Neural cell (in vitro differentiated cells): ENCODE data around the gene UROC1. TPM values are rescaled to one million over a fixed set of nuclear protein-coding genes. Genes with fewer than 3 reads are reported as not detected.

Source experiments
- H2AFZ ChIP-seq: fragments of 200-600, 300-800 bp; sonication (generic), shearing (Covaris generic); 2 replicates; pipeline ENCODE4 v1.6.0; 2014; ENCODE audit warnings: low read depth, mild to moderate bottlenecking, antibody characterized with exemption, low read length, moderate library complexity
- H3F3A ChIP-seq: fragments of 200-600 bp; shearing (Covaris generic); 2 replicates; pipeline ENCODE4 v1.6.1; 2016; ENCODE audit warnings: mild to moderate bottlenecking, moderate library complexity, mixed read lengths, antibody characterized with exemption, low read length; ENCODE audit not compliant: insufficient read depth, poor library complexity, severe bottlenecking
- H3K27ac ChIP-seq: fragments of 200-600, 300-800 bp; sonication (generic), shearing (Covaris generic); 2 replicates; pipeline ENCODE4 v1.5.1; 2014; ENCODE audit warnings: mild to moderate bottlenecking, low read length, moderate library complexity
- H3K27me3 ChIP-seq: fragments of 300-800, 200-600 bp; sonication (generic), shearing (Covaris generic); 2 replicates; pipeline ENCODE4 v1.6.0; 2014; ENCODE audit warnings: mild to moderate bottlenecking, low read depth, low read length, moderate library complexity; ENCODE audit not compliant: insufficient read depth
- H3K36me3 ChIP-seq: fragments of 300-800, 200-600 bp; sonication (generic), shearing (Covaris generic); 2 replicates; pipeline ENCODE4 v1.5.1; 2014; ENCODE audit warnings: mild to moderate bottlenecking, antibody characterized with exemption, low read length, moderate library complexity; ENCODE audit not compliant: insufficient read depth
- H3K4me2 ChIP-seq: fragments of 300-800, 200-600 bp; sonication (generic), shearing (Covaris generic); 2 replicates; pipeline ENCODE4 v1.6.0; 2014; ENCODE audit warnings: mild to moderate bottlenecking, low read length
- H3K4me3 ChIP-seq: fragments of 300-800, 200-600 bp; sonication (generic), shearing (Covaris generic); 2 replicates; pipeline ENCODE4 v1.5.1; 2014; ENCODE audit warnings: mild to moderate bottlenecking, low read length, moderate library complexity
- H3K79me2 ChIP-seq: fragments of 200-600 bp; shearing (Covaris generic); replicated peaks from 2 replicates; pipeline ENCODE4 v1.6.0; 2014; ENCODE audit warnings: mild to moderate bottlenecking, low read length, moderate library complexity; ENCODE audit not compliant: insufficient read depth
- H3K9ac ChIP-seq: fragments of 300-800, 200-600 bp; sonication (generic), shearing (Covaris generic); 2 replicates; pipeline ENCODE4 v1.6.1; 2016; ENCODE audit warnings: mild to moderate bottlenecking, low read length, mixed read lengths
- H3K9me2 ChIP-seq: fragments of 200-600 bp; shearing (Covaris generic); 2 replicates; pipeline ENCODE4 v1.6.1; 2016; ENCODE audit warnings: mild to moderate bottlenecking, low read length, mixed read lengths; ENCODE audit not compliant: insufficient read depth
- H3K9me3 ChIP-seq: fragments of 200-600, 300-800 bp; sonication (generic), shearing (Covaris generic); 2 replicates; pipeline ENCODE4 v1.6.1; 2016; ENCODE audit warnings: mild to moderate bottlenecking, mixed run types, low read length, moderate library complexity, mixed read lengths
- H4K20me1 ChIP-seq: fragments of 200-600 bp; shearing (Covaris generic); 2 replicates; pipeline ENCODE4 v1.6.1; 2016; ENCODE audit warnings: mild to moderate bottlenecking, mixed run types; ENCODE audit not compliant: insufficient read depth
- CTCF ChIP-seq: fragments of 450-650 bp; IDR thresholded peaks from 2 replicates; pipeline ENCODE4 v1.5.1; 2014; ENCODE audit warnings: antibody characterized with exemption, mild to moderate bottlenecking, moderate library complexity; ENCODE audit not compliant: poor library complexity, severe bottlenecking
- EP300 ChIP-seq: fragments of 450-650 bp; conservative IDR thresholded peaks from 2 replicates; pipeline ENCODE4 v1.6.1; 2014; ENCODE audit warnings: antibody characterized with exemption, mild to moderate bottlenecking, moderate library complexity; ENCODE audit not compliant: poor library complexity, severe bottlenecking
- EZH2 ChIP-seq: fragments of 200-600, 300-800 bp; shearing (Covaris generic), sonication (generic); IDR thresholded peaks from 2 replicates; pipeline ENCODE4 v1.6.1; 2014; ENCODE audit warnings: antibody characterized with exemption, low read length, borderline replicate concordance, mild to moderate bottlenecking; ENCODE audit not compliant: insufficient read depth, poor library complexity, severe bottlenecking
- MXI1 ChIP-seq: fragments of 450-650 bp; conservative IDR thresholded peaks from 2 replicates; pipeline ENCODE4 v1.6.1; 2014; ENCODE audit warnings: antibody characterized with exemption, mild to moderate bottlenecking; ENCODE audit not compliant: poor library complexity, severe bottlenecking
- POLR2AphosphoS5 ChIP-seq: IDR thresholded peaks from 2 replicates; pipeline ENCODE4 v1.6.1; 2012
- RAD21 ChIP-seq: fragments of 450-650 bp; conservative IDR thresholded peaks from 2 replicates; pipeline ENCODE4 v1.6.1; 2014; ENCODE audit warnings: antibody characterized with exemption, mild to moderate bottlenecking, moderate library complexity
- REST ChIP-seq: IDR thresholded peaks from 2 replicates; pipeline ENCODE4 v1.6.1; 2012; ENCODE audit warnings: borderline replicate concordance
- SMC3 ChIP-seq: fragments of 450-650 bp; conservative IDR thresholded peaks from 2 replicates; pipeline ENCODE4 v1.6.1; 2014; ENCODE audit warnings: antibody characterized with exemption, mild to moderate bottlenecking, moderate library complexity; ENCODE audit not compliant: poor library complexity
- TAF1 ChIP-seq: IDR thresholded peaks from 2 replicates; pipeline ENCODE4 v1.6.1; 2012; ENCODE audit warnings: low read depth
- polyA plus RNA-seq: library from polyadenylated mRNA; depleted of rRNA; stranded (reverse); fragments of >200 nt; gene quantifications from 2 replicates; pipeline ENCODE4 v1.2.3, GENCODE V29; 2014

The UROC1 gene
- polyA plus RNA-seq, 1 donor from 2014 or later, result not detected

GRCh38 chr3:126456766-126457388 lies 60.7 kb downstream of the UROC1 start:
- H3K4me2 ChIP-seq, result no peak overlapping the region

GRCh38 chr3:126456211-126456610 lies 61.4 kb downstream of the UROC1 start:
- H4K20me1 ChIP-seq, result peaks cover 7% of the 10 kb centered on the region
- H3K27ac ChIP-seq, result no peak overlapping the region
- H3K79me2 ChIP-seq, result peaks cover 9% of the 10 kb centered on the region
- H3K4me3 ChIP-seq, result no peak overlapping the region
- no peaks in the 10 kb centered on the region for H3K9me2 ChIP-seq
- H2AFZ ChIP-seq, result no peak overlapping the region
- no peak overlapping the region for H3K9ac ChIP-seq
- H3K4me2 ChIP-seq, result no peak overlapping the region
- H3F3A ChIP-seq, result no peaks in the 10 kb centered on the region
- H3K36me3 ChIP-seq, result peaks cover 13% of the 10 kb centered on the region
- H3K27me3 ChIP-seq, result no peaks in the 10 kb centered on the region
- H3K9me3 ChIP-seq, result no peaks in the 10 kb centered on the region
- TF ChIP-seq SMC3 (no peak), POLR2AphosphoS5 (no peak), TAF1 (no peak), CTCF (no peak), REST (no peak), RAD21 (no peak)

More at GRCh38 chr3:126456766-126457388, 60.7 kb downstream of the UROC1 start:
- Histone ChIP-seq H3K9ac (no peak overlapping the region), H3F3A (no peaks in the 10 kb centered on the region), H3K4me3 (no peak overlapping the region), H3K9me3 (no peaks in the 10 kb centered on the region), H3K27ac (no peak overlapping the region), H3K36me3 (peaks cover 13% of the 10 kb centered on the region), H2AFZ (no peak overlapping the region), H3K79me2 (peaks cover 12% of the 10 kb centered on the region), H3K27me3 (no peaks in the 10 kb centered on the region), H3K9me2 (no peaks in the 10 kb centered on the region), H4K20me1 (peaks cover 7% of the 10 kb centered on the region)
- TF ChIP-seq EZH2 (no peak), MXI1 (no peak), POLR2AphosphoS5 (no peak), CTCF (no peak), RAD21 (no peak), EP300 (no peak), REST (no peak), TAF1 (no peak), SMC3 (no peak)
